Glomerular visceral epithelial cell (primary cell): ENCODE data around the gene OSTF1.

Source experiments
- DNase-seq: peaks from one replicate; pipeline ENCODE4 v3.0.0-alpha.2; 2016; ENCODE audit errors: extremely low spot score

Gene OSTF1

DNA sequence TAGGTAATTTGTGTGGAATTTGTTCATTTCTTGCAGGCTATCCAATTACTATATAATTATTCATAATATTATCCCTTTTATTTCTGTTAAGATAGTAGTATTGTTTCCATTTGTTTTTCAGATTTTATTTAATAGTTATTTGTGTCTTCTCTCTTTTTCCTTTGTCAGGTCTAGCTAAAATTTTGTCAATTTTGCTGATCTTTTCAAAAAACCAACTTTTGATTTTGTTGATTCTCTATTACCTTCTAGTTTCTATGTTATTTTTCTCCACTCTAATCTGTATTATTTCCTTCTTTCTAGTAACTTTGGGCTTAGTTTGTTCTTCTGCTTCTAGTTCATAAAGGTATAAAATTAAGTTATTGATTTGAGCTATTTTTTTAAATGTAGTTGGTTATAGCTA is 76.3 kb downstream of the OSTF1 start:
- no peak for DNase-seq

DNA sequence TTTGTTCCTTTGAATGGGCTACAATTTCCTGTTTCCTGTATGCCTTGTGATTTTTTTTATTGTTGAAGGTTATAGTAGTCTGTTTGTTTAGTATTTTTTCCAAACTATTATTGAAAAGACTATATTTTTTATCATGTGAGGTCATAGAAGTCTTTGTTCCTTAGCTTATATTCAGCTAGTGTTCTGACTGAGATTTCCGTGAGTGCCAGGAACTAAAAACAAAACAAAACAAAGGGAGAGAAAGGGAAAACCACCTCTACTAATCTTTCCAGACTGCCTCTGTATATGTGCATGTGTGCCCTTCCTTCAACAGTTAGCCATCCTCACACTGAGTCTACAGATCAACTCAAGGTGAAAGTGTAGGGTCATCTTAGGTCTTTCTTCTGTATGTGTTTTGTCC is 79.0 kb downstream of the OSTF1 start:
- DNase-seq: no peak

DNA sequence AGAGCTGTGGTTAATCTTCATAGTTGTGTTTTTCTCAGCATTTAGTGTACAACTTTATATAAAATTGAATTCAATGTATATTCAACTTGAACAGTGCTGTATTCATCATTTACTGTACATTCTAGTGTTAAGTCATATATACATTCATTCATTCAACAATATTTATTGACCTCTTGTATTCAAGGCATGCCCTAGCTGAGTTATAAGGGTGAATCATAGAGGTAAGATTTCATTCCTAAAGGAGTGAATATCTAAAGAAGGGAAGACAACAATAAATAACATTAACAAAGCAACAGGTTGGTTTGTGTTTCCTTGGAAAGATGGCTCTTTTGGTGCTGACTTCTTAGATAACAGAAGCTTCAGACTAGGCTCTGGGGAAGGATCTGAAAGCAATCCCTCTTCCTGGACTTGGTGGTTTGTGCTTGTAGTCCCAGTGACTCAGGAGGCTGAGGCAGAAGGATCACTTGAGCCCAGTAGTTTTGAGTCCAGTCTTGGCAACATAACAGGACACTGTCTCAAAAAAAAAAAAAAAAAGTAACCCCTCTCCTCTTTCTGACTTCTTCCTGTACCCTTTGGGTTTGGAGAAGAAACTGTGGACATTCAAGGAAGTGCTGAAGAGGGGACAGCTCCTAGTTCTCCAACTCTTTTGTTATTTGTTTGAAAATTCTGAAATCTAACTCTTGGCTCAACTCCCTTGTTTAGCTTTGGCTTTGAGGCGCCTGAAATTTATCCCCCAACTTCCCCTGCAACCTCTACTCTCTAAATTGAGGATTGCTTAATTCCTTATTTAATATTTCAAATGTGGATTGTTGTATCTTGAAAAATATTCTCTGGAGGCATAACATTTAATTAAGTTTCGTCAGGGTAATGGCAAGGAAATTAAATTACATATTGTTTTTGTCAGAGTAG is 80.2 kb downstream of the OSTF1 start:
- DNase-seq: no peak

DNA sequence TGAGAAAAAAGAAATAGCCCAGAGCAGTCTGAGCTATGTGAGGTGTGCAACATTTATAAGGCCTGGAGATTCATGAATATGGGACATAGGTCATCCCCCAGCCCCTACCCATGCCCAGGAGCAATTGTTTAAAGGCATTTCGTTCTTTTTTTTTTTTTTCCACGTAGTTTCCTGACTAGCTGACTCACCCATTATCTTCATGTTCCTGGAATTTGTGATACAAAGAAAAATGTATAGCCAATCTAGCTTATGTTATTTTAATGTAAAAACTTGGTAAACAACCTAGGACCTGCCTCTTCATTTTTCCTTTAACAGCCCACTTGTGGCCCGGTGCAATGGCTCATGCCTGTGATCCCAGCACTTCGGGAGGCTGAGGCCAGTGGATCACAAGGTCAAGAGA is 81.3 kb downstream of the OSTF1 start:
- no peak for DNase-seq

DNA sequence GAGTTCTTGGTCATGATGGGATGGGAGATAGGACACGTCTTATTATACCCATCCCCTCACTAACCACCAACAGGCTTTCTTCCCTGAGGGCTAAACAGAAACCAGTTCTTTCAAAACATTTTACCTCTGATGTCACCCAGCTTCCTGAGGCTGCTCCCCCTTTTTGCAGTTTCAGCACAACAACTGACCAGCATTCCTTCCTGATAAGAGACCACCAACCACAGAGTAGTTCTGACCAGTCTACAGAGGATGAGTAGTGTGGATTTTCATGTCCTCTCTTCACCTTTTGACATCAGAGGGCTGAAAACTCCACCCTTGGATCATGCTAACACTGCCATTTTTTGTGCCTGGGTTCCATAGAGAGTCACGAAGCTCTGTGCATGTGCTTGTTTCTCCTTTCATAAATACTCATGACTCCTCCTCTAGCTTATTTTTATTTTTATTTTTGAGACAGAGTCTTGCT is 82.6 kb downstream of the OSTF1 start:
- DNase-seq: no peak

- no peak for DNase-seq
These were observed 87.1 kb downstream of the OSTF1 start for GRCh38 chr9:75175395-75175794.

- peak; percentile 19 for DNase-seq
These were observed 87.7 kb downstream of the OSTF1 start for GRCh38 chr9:75176037-75176436.

- peak; percentile 17 for DNase-seq
These were observed 93.4 kb downstream of the OSTF1 start for GRCh38 chr9:75181750-75182149.

DNA sequence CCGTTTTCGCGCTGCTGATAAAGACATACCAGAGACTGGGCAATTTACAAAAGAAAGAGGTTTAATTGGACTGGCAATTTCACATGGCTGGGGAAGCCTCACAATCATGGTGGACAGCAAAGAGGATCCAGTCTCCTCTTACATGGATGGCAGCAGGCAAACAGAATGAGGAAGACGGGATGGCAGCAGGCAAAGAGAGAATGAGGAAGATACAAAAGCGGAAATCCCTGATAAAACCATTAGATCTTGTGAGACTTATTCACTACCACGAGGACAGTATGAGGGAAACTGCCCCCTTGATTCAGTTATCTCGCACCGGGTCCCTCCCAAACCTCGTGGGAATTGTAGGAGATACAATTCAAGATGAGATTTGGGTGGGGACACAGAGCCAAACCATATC is 95.0 kb downstream of the OSTF1 start:
- DNase-seq: no peak

DNA sequence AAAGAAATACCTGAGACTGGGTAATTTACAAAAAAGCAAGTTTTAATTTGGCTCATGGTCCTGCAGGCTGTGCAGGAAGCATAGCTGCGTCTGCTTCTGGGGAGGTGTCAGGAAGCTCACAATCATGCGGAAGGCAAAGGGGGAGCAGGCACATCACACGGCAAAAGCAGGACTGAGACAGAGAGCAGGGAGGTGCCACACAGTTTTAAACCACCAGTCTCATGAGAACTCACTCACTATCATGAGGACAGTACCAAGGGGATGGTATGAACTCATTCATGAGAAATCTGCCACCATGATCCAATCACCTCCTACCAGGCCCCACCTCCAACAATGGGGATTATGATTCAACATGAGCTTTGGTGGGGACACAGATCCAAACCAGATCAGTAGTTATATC is 96.2 kb downstream of the OSTF1 start:
- no peak for DNase-seq

DNA sequence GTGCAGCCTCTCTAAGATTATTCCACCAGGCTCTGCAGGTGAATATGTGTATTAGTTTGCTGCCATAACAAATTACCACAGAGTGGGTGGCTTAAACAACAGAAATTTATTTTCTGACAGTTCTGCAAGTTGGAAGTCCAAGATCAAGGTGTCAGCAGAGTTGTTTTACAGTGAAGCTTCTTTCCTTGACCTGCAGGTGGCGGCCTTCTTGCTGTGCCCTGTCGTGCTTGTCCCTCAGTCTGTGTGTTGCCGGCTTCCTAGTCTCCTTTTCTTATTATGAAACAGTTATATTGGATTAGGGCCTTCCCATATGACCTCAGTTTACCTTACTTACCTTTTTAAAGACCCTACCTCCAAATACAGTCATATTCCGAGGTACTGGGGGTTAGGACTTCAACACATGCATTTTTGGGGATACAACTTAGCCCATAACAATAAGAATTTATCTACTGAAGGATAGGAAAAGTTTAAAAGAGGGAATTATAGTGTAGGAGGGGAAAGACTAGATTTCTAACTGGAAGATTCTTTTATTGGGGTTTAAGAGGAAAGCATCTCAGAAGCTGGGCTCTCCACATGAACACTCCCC is 97.4 kb downstream of the OSTF1 start:
- DNase-seq: peak; percentile 37

DNA sequence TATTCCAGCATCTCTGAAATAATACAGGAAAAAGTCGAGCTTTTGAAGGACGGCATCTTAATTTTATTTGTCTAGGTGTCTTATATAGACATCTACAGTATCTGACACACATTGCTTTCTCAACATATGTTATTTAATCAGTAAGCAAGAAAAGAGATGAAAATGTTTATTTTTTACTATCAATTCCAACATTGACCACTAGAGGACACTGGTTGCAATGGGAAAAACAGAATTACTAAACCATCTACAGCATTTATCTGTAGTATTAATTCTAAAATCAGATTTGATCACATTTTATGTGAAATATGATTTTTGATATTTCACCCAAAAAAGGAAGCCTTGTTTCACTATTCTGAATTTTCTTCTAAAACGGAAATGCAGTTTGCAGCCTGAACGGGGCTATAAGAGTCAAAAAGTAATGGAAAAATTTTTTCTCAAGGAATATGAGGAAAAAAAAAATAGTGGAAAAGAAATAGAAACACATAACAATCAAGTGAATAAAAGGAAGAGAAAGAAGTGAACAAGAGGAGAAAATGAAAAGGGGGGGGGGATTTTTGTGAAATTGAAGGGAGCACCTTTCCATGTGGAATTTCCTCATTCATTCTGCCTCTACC is 98.6 kb downstream of the OSTF1 start:
- DNase-seq: peak; percentile 20

DNA sequence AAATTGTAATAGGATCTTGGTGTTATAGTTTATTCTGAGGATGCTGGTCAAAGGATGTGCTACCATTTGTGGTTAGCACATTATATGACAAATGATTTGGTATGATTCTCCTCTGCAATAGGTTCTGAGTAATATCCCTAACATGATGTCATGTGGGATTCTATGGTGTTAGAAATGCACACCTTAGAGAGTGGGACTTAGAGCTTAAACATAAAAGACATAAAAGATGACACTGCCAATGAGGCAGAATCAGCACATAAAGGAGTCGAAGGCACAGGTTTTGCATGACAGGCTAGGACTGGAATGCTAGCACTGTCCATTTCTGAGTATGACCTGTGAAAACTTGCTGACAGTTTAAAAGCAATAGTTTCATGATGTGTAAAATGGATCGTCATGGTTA is 100.4 kb downstream of the OSTF1 start:
- no peak for DNase-seq

- DNase-seq: no peak
These were observed 102.4 kb downstream of the OSTF1 start for GRCh38 chr9:75190762-75191161.
